ENCODE data around the gene TRIM52.

DNA sequence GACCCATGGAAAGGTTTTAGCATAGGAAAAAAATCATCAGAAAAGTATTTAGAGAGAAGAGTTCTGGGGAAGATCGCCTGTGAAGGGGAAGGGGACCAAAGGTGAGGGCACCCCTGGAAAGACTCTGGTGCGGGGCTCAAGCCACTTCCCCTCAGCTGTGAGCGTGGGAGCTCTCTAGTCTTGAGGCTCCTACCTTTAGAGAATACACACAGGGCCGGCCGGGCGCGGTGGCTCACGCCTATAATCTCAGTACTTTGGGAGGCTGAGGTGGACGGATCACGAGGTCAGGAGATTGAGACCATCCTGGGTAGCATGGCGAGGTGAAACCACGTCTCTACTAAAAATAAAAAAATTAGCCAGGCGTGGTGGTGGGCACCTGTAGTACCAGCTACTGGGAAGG, 30.9 kb downstream of the TRIM52 start:
- TF ChIP-seq, protein P1, sequence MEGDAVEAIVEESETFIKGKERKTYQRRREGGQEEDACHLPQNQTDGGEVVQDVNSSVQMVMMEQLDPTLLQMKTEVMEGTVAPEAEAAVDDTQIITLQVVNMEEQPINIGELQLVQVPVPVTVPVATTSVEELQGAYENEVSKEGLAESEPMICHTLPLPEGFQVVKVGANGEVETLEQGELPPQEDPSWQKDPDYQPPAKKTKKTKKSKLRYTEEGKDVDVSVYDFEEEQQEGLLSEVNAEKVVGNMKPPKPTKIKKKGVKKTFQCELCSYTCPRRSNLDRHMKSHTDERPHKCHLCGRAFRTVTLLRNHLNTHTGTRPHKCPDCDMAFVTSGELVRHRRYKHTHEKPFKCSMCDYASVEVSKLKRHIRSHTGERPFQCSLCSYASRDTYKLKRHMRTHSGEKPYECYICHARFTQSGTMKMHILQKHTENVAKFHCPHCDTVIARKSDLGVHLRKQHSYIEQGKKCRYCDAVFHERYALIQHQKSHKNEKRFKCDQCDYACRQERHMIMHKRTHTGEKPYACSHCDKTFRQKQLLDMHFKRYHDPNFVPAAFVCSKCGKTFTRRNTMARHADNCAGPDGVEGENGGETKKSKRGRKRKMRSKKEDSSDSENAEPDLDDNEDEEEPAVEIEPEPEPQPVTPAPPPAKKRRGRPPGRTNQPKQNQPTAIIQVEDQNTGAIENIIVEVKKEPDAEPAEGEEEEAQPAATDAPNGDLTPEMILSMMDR (IDR thresholded peaks at IDR 0.05) = no peak
- TF ChIP-seq ETV6 (CRISPR knock-in tag; IDR thresholded peaks at IDR 0.05) = no peak
- no peak for TF ChIP-seq JUN (CRISPR knock-in tag; IDR thresholded peaks at IDR 0.05)
- TF ChIP-seq ELF4 (CRISPR knock-in tag; IDR thresholded peaks at IDR 0.05; ENCODE audit: low read depth) = no peak
- TF ChIP-seq TP53 (CRISPR knock-in tag; IDR thresholded peaks at IDR 0.05) = no peak
- no peak for TF ChIP-seq ZNF416 (CRISPR knock-in tag; IDR thresholded peaks at IDR 0.05)
- TF ChIP-seq, protein P2, sequence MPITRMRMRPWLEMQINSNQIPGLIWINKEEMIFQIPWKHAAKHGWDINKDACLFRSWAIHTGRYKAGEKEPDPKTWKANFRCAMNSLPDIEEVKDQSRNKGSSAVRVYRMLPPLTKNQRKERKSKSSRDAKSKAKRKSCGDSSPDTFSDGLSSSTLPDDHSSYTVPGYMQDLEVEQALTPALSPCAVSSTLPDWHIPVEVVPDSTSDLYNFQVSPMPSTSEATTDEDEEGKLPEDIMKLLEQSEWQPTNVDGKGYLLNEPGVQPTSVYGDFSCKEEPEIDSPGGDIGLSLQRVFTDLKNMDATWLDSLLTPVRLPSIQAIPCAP (CRISPR knock-in tag; IDR thresholded peaks at IDR 0.05) = no peak
- TF ChIP-seq GABPB1 (CRISPR knock-in tag; IDR thresholded peaks at IDR 0.05) = no peak
- TF ChIP-seq, protein P3, sequence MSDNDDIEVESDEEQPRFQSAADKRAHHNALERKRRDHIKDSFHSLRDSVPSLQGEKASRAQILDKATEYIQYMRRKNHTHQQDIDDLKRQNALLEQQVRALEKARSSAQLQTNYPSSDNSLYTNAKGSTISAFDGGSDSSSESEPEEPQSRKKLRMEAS (CRISPR knock-in tag; IDR thresholded peaks at IDR 0.05) = no peak
- no peak for TF ChIP-seq CREM (CRISPR knock-in tag; IDR thresholded peaks at IDR 0.05)
- no peak for TF ChIP-seq IRF2 (CRISPR knock-in tag; IDR thresholded peaks at IDR 0.05; ENCODE audit: borderline replicate concordance, low read depth)
